Gastroesophageal sphincter (tissue), 3 donors: ENCODE results near the gene CYSRT1.

Experiments
- CTCF ChIP-seq, 4 experiments: fragments of 200-600 bp in 2 of 4; fragments of 450-650 bp in 2 of 4; sonication (generic) in 1 of 4; IDR thresholded peaks; one replicate each; pipeline ENCODE4 v1.5.1; 2017 to 2019; ENCODE audit warnings: antibody characterized with exemption in 4 of 4, mild to moderate bottlenecking in 2 of 4, moderate library complexity in 2 of 4
- EP300 ChIP-seq: sonication (generic); formaldehyde crosslinking; IDR thresholded peaks from one replicate; pipeline ENCODE4 v1.6.1; 2017; ENCODE audit warnings: antibody characterized with exemption, mild to moderate bottlenecking

GRCh38 chr9:137245450-137246421, 20.8 kb downstream of the CYSRT1 start:
- TF ChIP-seq CTCF (IDR thresholded peaks at IDR 0.05) (no peak), EP300 (no peak)
